ENCODE results near the gene SDHB.

DNA sequence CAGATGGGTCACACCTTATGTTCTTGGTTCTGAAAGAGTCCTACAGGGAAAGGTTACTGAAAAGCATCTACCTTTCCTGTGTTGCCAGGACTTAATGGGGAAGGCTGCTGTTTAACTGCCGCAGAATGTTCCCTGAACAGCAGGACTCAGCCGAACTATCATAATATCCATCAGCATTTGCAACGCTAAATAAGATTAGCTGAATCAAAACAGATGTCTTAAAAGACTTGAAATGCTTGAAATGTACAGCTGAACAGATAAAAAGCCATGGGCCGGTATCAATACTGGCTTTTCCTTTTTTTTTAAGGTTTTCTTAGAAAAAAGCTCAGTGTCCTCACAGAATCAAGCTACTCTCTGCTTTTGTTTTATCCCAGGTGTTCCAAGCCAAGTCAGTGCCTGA, 22.4 kb downstream of the SDHB start:
- TF ChIP-seq TAF1 (IDR thresholded peaks at IDR 0.05; ENCODE audit: borderline replicate concordance, low read depth, low read length) = no peak
- TF ChIP-seq, protein P1, sequence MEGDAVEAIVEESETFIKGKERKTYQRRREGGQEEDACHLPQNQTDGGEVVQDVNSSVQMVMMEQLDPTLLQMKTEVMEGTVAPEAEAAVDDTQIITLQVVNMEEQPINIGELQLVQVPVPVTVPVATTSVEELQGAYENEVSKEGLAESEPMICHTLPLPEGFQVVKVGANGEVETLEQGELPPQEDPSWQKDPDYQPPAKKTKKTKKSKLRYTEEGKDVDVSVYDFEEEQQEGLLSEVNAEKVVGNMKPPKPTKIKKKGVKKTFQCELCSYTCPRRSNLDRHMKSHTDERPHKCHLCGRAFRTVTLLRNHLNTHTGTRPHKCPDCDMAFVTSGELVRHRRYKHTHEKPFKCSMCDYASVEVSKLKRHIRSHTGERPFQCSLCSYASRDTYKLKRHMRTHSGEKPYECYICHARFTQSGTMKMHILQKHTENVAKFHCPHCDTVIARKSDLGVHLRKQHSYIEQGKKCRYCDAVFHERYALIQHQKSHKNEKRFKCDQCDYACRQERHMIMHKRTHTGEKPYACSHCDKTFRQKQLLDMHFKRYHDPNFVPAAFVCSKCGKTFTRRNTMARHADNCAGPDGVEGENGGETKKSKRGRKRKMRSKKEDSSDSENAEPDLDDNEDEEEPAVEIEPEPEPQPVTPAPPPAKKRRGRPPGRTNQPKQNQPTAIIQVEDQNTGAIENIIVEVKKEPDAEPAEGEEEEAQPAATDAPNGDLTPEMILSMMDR (IDR thresholded peaks at IDR 0.05 in 2 of 3, conservative IDR thresholded peaks at IDR 0.05 in 1 of 3; ENCODE audit: control insufficient read depth in 2 of 3, extremely low read depth in 1 of 3, insufficient read depth in 1 of 3, low read depth in 3 of 3, low read length in 3 of 3) = no peak
- TF ChIP-seq CREM (IDR thresholded peaks at IDR 0.05; ENCODE audit: low read depth) = no peak
- TF ChIP-seq SREBF1 (IDR thresholded peaks at IDR 0.05; ENCODE audit: low read length) = no peak

Data from GM12878 (cell line).